HG03066 (cell line): Measurements from ENCODE around the gene P2RY11.

ENCODE experiments used
- ATAC-seq: cut with Tn5 transposase; IDR thresholded peaks from one replicate; pipeline ENCODE4 v1.9.1; 2021; ENCODE audit warnings: low read depth; ENCODE audit not compliant: unreplicated experiment

The P2RY11 gene

GRCh38 chr19:10092648-10093294 lies 18.7 kb upstream of the P2RY11 start:
- ATAC-seq: no peak

DNA sequence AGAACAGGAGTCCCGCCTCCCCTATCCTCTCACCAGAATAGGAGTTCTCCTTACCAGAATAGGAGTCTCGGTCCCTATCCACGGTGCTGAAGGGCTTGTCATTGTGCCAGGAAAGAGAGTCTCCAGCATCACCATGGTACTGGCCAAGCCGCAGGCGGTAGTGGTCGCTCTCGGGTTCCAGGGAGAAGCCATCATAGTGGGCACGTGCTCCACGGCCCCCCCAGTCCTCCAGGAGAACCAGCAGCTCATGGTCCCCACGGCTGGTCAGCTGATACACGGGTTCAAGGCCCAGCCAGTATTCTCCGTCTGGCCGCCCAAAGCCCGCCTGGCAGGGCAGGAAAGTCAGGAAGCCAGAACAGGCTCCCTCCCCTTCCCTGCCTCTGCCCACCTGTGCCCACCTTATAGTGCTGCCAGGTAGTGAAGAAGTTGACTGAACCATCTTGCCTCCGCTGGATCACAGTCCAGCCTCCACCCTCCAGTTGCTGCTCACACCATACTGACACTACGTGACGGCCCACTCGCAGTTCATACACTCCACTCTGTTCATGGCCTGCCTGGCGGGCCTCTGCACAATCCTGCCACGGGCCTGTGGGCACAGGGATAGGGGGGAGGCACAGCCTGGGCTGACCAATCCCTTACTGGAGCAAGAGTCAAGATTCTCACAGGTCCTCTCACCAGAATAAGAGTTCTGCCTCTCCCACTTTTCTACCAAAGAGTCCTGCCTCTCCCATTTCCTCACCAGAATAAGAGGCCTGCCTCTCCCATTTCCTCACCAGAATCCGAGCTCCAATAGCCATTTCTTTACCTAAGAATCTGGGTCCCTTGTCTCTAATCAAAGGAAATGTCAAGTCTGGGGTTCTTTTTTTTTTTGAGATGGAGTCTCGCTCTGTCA lies 18.0 kb upstream of the P2RY11 start:
- ATAC-seq: no peak

DNA sequence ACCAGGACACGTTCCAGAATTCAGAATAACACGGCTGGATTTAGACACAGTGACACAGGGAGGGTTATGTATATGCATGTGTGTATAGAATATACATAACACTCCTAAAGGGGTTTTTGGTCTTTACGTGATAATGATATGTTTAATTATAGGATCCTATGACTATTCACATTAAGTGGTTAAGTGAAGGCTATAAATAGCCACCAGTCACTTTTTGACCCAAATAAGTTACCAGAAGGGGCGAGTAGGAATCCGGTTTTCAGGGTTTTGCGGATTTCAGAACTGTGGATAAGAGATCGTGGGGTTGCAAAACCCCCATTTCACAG lies 15.9 kb upstream of the P2RY11 start:
- ATAC-seq: no peak

- peak; percentile 56 for ATAC-seq
Measured at GRCh38 chr19:10095948-10096614, 15.4 kb upstream of the P2RY11 start.

DNA sequence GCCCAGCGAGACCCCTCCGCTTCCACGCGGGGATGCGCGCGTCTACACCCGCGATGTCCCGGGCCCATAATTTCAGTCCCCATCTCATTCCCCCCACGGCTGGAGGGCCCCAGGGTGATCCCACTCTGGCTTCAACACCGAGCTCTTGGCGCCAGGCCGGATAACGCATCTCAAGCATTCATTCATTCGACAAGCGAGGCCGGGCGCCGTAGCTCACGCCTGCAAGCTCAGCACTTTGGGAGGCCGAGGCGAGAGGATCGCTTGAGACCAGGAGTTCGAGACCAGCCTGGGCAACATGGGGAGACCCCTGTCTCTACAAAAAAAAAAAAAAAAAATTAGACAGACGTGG lies 14.9 kb upstream of the P2RY11 start:
- ATAC-seq: no peak

- ATAC-seq: no peak
Measured at GRCh38 chr19:10100163-10100785, 11.2 kb upstream of the P2RY11 start.

DNA sequence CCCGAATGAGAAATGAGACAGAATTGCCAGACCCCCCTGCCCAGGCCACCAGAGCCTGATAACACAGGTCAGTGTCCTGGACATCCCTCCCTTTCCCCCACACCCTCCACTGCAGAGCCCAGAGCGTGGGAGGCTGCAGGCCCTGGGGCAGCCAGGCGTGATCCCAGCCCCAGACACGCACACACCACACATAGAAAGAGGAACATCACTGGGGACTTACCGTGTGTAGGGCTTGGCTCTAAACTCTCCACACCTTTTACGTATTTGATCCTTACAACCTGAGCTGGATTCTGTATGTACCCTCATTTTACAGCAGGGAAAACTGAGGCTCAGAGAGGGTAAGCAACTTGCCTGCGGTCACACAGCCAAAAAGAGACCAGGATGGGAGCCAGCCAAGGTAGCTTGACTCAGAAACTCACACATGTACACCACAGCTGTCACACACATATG lies 8.7 kb upstream of the P2RY11 start:
- no peak for ATAC-seq

DNA sequence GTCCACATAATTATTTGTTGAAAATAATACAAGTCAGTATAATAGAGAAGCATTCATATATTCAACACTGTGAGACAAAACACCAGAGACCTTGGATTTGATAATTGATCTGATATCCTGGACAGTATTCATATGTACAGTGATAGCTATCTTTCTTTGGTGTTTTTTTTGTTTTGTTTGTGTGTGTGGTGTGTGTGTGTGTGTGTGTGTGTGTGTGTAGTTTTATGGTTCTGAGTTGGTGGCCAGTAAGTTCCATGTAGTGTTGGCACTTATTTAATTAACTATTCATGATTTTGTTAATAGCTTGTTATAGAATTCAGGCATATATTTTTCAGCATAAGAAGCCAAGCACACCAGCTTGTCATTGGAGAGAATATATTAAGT lies 7.4 kb upstream of the P2RY11 start:
- ATAC-seq: no peak

DNA sequence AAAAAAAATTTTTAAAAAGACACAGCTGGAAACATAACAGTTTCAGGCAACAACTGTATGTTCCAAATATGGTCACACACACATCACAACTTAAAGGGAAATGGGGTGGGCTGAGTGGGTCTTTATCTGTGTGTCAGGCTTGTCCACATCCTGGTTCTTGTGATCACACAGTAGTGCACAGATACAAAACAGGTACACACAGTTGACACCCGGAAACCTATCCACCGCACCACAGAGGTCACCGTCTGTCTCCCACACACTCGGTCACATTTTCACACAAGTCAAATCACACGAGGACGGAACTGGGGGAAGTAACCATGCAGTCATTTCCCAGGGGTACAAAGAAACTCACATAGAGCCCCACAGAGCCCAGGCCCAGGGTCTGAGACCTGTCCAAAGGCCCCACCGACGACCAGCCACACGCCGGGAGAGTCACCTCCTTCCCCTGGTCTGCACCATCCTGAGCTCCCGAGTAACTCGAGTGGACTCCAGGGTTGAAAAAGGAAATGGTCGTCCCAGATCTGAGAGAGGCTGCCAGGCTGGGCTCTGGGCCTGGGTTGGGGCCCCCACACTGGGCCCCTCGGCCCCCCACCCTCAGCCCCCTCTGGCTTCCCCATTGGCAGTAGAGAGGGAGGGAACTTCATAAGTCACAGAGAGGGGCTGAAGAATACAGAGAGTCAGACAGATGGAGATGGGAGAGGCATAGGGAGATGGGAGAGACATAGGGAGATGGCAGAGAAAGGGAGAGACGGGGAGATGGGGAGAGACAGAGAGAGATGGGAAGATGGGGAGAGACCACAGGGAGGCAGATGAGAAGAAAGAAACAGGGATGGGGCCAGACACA lies 6.6 kb upstream of the P2RY11 start:
- ATAC-seq: peak; percentile 39

GRCh38 chr19:10105509-10106099 lies 5.9 kb upstream of the P2RY11 start:
- ATAC-seq: peak; percentile 26

DNA sequence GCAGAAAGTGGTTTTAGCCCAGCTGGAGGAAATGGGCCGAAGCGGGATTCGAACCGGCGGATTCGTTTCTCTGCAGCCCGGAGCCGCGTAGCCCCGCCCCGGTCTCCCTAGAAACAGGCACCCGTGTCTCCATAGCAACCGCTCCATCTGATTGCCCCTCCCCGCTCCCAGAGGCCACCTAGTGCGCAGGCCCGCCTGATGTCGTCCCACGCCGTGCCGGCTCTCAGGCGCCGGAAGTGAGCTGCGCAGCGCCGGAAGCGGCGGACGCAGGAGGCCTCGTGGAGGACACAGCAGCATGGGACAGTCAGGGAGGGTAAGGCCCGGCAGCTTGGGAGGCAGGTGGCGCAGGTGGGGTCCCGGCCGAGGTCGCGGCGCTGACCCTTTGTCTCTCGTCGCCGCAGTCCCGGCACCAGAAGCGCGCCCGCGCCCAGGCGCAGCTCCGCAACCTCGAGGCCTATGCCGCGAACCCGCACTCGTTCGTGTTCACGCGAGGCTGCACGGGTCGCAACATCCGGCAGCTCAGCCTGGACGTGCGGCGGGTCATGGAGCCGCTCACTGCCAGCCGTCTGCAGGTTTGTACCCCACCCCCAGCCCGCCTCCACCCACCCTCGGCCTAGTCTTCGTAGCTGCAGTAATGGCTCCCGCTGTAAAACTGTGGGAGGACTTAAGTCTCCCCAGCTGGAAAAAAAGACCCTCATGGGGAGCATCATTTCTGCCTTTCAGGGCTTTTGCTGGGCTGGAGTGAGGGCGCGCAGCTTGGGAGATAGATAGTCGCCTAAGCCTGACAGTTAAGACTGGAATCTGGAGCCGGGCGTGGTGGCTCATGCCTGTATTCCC lies 5.2 kb upstream of the P2RY11 start, which contains the start of gene PPAN:
Gene PPAN, plus strand, starts transcription at position 263 of the 837 bp plus-strand sequence. Its CDS starts 33 bp downstream, at position 296.
- ATAC-seq: peak; percentile 48

GRCh38 chr19:10107254-10107653 lies 4.2 kb upstream of the P2RY11 start:
- no peak for ATAC-seq

- no peak for ATAC-seq
Measured at GRCh38 chr19:10107817-10108367, 3.6 kb upstream of the P2RY11 start.

DNA sequence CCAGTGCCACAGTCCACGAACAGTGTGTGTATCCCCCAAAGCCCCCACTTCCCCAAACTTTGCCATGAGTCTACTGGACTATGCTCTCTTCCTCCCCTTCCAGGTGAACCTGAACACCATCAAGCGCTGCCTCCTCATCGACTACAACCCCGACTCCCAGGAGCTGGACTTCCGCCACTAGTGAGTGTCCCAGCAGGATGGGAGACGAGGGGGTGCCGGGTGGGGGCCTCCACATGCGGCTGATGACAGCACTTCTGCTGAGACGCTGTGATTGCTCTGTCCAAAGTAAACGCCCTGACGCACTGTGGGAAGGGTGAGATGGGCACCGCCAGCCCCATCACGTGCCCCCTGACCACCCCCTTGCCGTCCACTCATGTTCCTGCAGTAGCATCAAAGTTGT lies 2.0 kb upstream of the P2RY11 start:
- ATAC-seq: no peak

GRCh38 chr19:10110076-10110971 lies 1.2 kb upstream of the P2RY11 start:
- no peak for ATAC-seq

DNA sequence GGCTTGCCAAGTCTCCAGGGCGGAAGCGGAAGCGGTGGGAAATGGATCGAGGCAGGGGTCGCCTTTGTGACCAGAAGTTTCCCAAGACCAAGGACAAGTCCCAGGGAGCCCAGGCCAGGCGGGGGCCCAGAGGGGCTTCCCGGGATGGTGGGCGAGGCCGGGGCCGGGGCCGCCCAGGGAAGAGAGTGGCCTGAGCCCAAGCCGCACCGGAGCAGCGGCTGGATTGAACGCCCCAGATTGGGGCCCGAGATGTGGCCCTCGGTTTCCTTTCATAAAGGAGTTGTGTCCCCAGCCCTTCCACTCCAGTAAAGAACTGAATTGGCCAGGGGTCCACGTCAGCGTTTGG lies 548 bp upstream of the P2RY11 start:
- no peak for ATAC-seq

DNA sequence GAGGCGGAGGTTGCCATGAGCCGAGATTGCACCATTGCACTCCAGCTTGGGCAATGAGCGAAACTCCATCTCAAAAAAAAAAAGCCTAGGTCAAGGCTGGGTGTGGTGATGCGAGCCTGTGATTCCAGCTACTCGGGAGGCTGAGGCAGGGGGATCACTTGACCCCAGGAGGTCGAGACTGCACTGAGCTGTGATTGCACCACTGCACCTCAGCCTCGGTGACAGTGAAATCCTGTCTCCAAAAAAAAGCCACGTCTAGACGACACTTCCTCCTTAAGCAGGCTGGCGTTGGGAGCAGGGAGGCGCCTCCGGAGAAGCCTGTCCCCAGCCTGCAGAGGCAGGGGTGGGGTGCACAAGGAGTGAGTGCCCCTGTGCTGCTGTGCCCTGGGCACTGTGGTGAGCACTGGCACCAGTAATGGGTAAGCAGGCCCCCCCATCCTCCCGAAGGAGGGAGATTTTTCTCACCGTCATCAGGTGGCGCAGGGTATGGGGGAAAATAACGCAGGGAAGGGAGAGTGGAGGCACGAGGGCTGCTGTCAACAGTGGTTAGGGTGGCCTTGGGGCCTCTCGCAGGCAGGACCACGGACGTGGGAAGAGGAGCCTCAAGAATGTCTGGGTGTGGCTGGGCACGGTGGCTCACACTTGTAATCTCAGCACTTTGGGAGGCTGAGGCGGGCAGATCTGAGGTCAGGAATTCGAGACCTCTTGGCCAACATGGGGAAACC lies 706 bp downstream of the P2RY11 start:
- ATAC-seq: no peak
